Gastroesophageal sphincter (tissue), 4 donors: Measurements from ENCODE around the gene NOS1AP. TPM values are rescaled to one million over a fixed set of nuclear protein-coding genes. Genes with fewer than 3 reads are reported as not detected.

ENCODE experiments used
- ATAC-seq: fragments of 150-250 bp; one replicate; pipeline ENCODE4 v1.9.1; 2016; ENCODE audit warnings: mild to moderate bottlenecking, moderate library complexity
- H3K27ac ChIP-seq, 4 donors: fragments of 200-600 bp; sonication (generic) in 3 of 4; 1 replicate in 3 of 4; 2 replicates in 1 of 4; pipeline ENCODE4 v1.5.1; 2016 to 2019
- H3K27me3 ChIP-seq: fragments of 200-600 bp; sonication (generic); one replicate; pipeline ENCODE4 v1.5.1; 2019
- H3K36me3 ChIP-seq, 2 donors: fragments of 200-600 bp; sonication (generic); one replicate each; pipeline ENCODE4 v1.5.1; 2019; ENCODE audit warnings: control low read depth in 1 of 2
- H3K4me1 ChIP-seq, 3 donors: fragments of 200-600 bp; sonication (generic); 1 replicate in 2 of 3; 2 replicates in 1 of 3; pipeline ENCODE4 v1.5.1; 2016 to 2019; ENCODE audit warnings: control low read depth in 2 of 3
- H3K4me3 ChIP-seq, 2 donors: fragments of 200-600 bp; sonication (generic); one replicate each; pipeline ENCODE4 v1.5.1; 2019; ENCODE audit warnings: mild to moderate bottlenecking in 1 of 2, moderate library complexity in 1 of 2
- H3K9me3 ChIP-seq, 3 donors: fragments of 200-600 bp; sonication (generic); one replicate each; pipeline ENCODE4 v1.5.1; 2017 to 2019; ENCODE audit warnings: control low read depth in 2 of 3
- CTCF ChIP-seq, 4 experiments: fragments of 200-600 bp in 2 of 4; fragments of 450-650 bp in 2 of 4; sonication (generic) in 1 of 4; IDR thresholded peaks; one replicate each; pipeline ENCODE4 v1.5.1; 2017 to 2019; ENCODE audit warnings: antibody characterized with exemption in 4 of 4, mild to moderate bottlenecking in 2 of 4, moderate library complexity in 2 of 4
- EP300 ChIP-seq: sonication (generic); formaldehyde crosslinking; IDR thresholded peaks from one replicate; pipeline ENCODE4 v1.6.1; 2017; ENCODE audit warnings: antibody characterized with exemption, mild to moderate bottlenecking
- POLR2A ChIP-seq, 2 donors: fragments of 450-650 bp; IDR thresholded peaks; one replicate each; pipeline ENCODE4 v1.6.1; 2017; ENCODE audit warnings: antibody characterized with exemption in 2 of 2, mild to moderate bottlenecking in 2 of 2, moderate library complexity in 1 of 2
- POLR2AphosphoS5 ChIP-seq: sonication (generic); formaldehyde crosslinking; IDR thresholded peaks from one replicate; pipeline ENCODE4 v1.6.1; 2017; ENCODE audit warnings: antibody characterized with exemption
- WGBS, 2 donors: methylation state at CpG; one replicate each; pipeline ENCODE4 v1.1.5; 2018; ENCODE audit warnings: low coverage in 1 of 2; 5-methylcytosine and 5-hydroxymethylcytosine counted together
- total RNA-seq, 4 donors: library from RNA; depleted of rRNA; stranded (reverse); fragments of >200 nt; gene quantifications; one replicate each; pipeline ENCODE4 v1.1.0, GENCODE V29; 2016

The NOS1AP gene
- 1 to 10 TPM; 3.5 to 7.8 (median 4.1) TPM for total RNA-seq

- H3K4me3 ChIP-seq: peak within 1 kb of the TSS; percentile 44 to 85
- H3K4me1 ChIP-seq: peaks cover 0 to 32% (median 0%) of the 10 kb centered on the region in 3 donors
- peaks cover 0 to 1% (median 0%) of the 10 kb centered on the region in 3 donors for H3K9me3 ChIP-seq
- TF ChIP-seq POLR2A (IDR thresholded peaks at IDR 0.05): peak; percentile 29 to 41
- TF ChIP-seq CTCF (IDR thresholded peaks at IDR 0.05): no peak
- TF ChIP-seq POLR2AphosphoS5: peak; percentile 32
- no peak for TF ChIP-seq EP300
- ATAC-seq: peak; percentile 96
- peak within 1 kb of the TSS in 3 of 4 donors; percentile 70 to 79 (median 71) for H3K27ac ChIP-seq
- no peaks in the 10 kb centered on the region for H3K36me3 ChIP-seq
- peaks cover 5% of the 10 kb centered on the region for H3K27me3 ChIP-seq
- WGBS, 2 donors: 0% methylated on average over 7 of the region's 95 CpGs; no CpG with 5 or more reads in 1 of the 2 donors
These were observed at the start of gene NOS1AP for GRCh38 chr1:162069334-162070093. Gene NOS1AP (plus strand): TSS chr1:162069691. CDS start chr1:162070178, 487 bp downstream.

- WGBS, 2 donors: 17 to 45% methylated on average over 1 to 2 of the region's 2 CpGs
- no peaks in the 10 kb centered on the region for H3K9me3 ChIP-seq
- no peak overlapping the region for H3K4me3 ChIP-seq
- no peak for ATAC-seq
- H3K27me3 ChIP-seq: peaks cover 21% of the 10 kb centered on the region
- H3K4me1 ChIP-seq: peaks cover 0 to 44% (median 14%) of the 10 kb centered on the region in 3 donors
- TF ChIP-seq POLR2AphosphoS5 (no peak), POLR2A (IDR thresholded peaks at IDR 0.05) (no peak), CTCF (IDR thresholded peaks at IDR 0.05) (no peak), EP300 (no peak)
- no peak overlapping the region for H3K27ac ChIP-seq
- H3K36me3 ChIP-seq: no peaks in the 10 kb centered on the region
These were observed 49.3 kb upstream of the NOS1AP start for GRCh38 chr1:162020150-162020549.

GRCh38 chr1:162021124-162021523, 48.4 kb upstream of the NOS1AP start:
- ATAC-seq: no peak
- Histone ChIP-seq H3K4me1 (peaks cover 0 to 44% (median 14%) of the 10 kb centered on the region in 3 donors), H3K4me3 (no peak overlapping the region), H3K36me3 (no peaks in the 10 kb centered on the region), H3K27me3 (peaks cover 31% of the 10 kb centered on the region), H3K9me3 (no peaks in the 10 kb centered on the region), H3K27ac (no peak overlapping the region)
- TF ChIP-seq POLR2AphosphoS5: no peak
- no peak for TF ChIP-seq EP300
- TF ChIP-seq CTCF (IDR thresholded peaks at IDR 0.05): no peak
- TF ChIP-seq POLR2A (IDR thresholded peaks at IDR 0.05): no peak
- WGBS, 2 donors: 77 to 83% methylated on average over 2 to 4 of the region's 4 CpGs

- no peak for ATAC-seq
- Histone ChIP-seq H3K27me3 (peaks cover 44% of the 10 kb centered on the region), H3K9me3 (no peaks in the 10 kb centered on the region), H3K4me3 (peak overlapping the region in 1 of 2 donors; percentile 63), H3K4me1 (peaks cover 0 to 44% (median 14%) of the 10 kb centered on the region in 3 donors), H3K36me3 (no peaks in the 10 kb centered on the region), H3K27ac (peak overlapping the region in 1 of 4 donors; percentile 70)
- WGBS, 2 donors: 72 to 86% methylated on average over 5 to 9 of the region's 9 CpGs
- no peak for TF ChIP-seq CTCF (IDR thresholded peaks at IDR 0.05)
- TF ChIP-seq POLR2A (IDR thresholded peaks at IDR 0.05): no peak
- TF ChIP-seq POLR2AphosphoS5: no peak
- TF ChIP-seq EP300: no peak
These were observed 46.9 kb upstream of the NOS1AP start for GRCh38 chr1:162022626-162023025.

GRCh38 chr1:162023181-162023546, 46.3 kb upstream of the NOS1AP start:
- WGBS, 2 donors: 26% methylated on average over 9 of the region's 20 CpGs; no CpG with 5 or more reads in 1 of the 2 donors
- no peak for TF ChIP-seq POLR2AphosphoS5
- TF ChIP-seq CTCF (IDR thresholded peaks at IDR 0.05): no peak
- TF ChIP-seq EP300: no peak
- no peak for TF ChIP-seq POLR2A (IDR thresholded peaks at IDR 0.05)
- H3K27me3 ChIP-seq: peaks cover 44% of the 10 kb centered on the region
- H3K36me3 ChIP-seq: no peaks in the 10 kb centered on the region
- no peaks in the 10 kb centered on the region for H3K9me3 ChIP-seq
- ATAC-seq: no peak
- H3K4me1 ChIP-seq: peaks cover 0 to 44% (median 14%) of the 10 kb centered on the region in 3 donors
- peak overlapping the region; percentile 28 to 63 for H3K4me3 ChIP-seq
- H3K27ac ChIP-seq: peak overlapping the region in 3 of 4 donors; percentile 6 to 70 (median 51)
